ENCODE results near the gene C1QTNF1. TPM values are rescaled to one million over a fixed set of nuclear protein-coding genes. Genes with fewer than 3 reads are reported as not detected.

C1QTNF1 gene
- total RNA-seq, 3 donors from 2014 or later, result 16.9 to 33.3 (median 22.1) TPM

GRCh38 chr17:79024901-79025737, 1.1 kb downstream of the C1QTNF1 start:
- H3K4me3 ChIP-seq, result no peak overlapping the region
- H3K9me3 ChIP-seq, result no peaks in the 10 kb centered on the region
- peaks cover 50% of the 10 kb centered on the region for H3K4me1 ChIP-seq (ENCODE audit: low read depth)
- intact Hi-C loops (cut with DNase I, micrococcal nuclease), result no loop called here
- DNase-seq (peak in 2 of 3 donors; percentile 63 to 67), ATAC-seq (peak; percentile 46)
- no peaks in the 10 kb centered on the region for H3K36me3 ChIP-seq (ENCODE audit: low read depth)
- TF ChIP-seq, protein P1, sequence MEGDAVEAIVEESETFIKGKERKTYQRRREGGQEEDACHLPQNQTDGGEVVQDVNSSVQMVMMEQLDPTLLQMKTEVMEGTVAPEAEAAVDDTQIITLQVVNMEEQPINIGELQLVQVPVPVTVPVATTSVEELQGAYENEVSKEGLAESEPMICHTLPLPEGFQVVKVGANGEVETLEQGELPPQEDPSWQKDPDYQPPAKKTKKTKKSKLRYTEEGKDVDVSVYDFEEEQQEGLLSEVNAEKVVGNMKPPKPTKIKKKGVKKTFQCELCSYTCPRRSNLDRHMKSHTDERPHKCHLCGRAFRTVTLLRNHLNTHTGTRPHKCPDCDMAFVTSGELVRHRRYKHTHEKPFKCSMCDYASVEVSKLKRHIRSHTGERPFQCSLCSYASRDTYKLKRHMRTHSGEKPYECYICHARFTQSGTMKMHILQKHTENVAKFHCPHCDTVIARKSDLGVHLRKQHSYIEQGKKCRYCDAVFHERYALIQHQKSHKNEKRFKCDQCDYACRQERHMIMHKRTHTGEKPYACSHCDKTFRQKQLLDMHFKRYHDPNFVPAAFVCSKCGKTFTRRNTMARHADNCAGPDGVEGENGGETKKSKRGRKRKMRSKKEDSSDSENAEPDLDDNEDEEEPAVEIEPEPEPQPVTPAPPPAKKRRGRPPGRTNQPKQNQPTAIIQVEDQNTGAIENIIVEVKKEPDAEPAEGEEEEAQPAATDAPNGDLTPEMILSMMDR (IDR thresholded peaks at IDR 0.05), result no peak

- peak in 1 of 3 donors; percentile 74 for DNase-seq
- Histone ChIP-seq H3K36me3 (ENCODE audit: low read depth) (no peaks in the 10 kb centered on the region), H3K9me3 (no peaks in the 10 kb centered on the region), H3K4me3 (no peak overlapping the region), H3K4me1 (ENCODE audit: low read depth) (peaks cover 41% of the 10 kb centered on the region)
- intact Hi-C loops (cut with DNase I, micrococcal nuclease), result no loop called here
- peak; percentile 73 for ATAC-seq
- TF ChIP-seq, protein P1 (IDR thresholded peaks at IDR 0.05), result no peak
Observed at GRCh38 chr17:79026376-79027273, 2.7 kb downstream of the C1QTNF1 start.

DNA sequence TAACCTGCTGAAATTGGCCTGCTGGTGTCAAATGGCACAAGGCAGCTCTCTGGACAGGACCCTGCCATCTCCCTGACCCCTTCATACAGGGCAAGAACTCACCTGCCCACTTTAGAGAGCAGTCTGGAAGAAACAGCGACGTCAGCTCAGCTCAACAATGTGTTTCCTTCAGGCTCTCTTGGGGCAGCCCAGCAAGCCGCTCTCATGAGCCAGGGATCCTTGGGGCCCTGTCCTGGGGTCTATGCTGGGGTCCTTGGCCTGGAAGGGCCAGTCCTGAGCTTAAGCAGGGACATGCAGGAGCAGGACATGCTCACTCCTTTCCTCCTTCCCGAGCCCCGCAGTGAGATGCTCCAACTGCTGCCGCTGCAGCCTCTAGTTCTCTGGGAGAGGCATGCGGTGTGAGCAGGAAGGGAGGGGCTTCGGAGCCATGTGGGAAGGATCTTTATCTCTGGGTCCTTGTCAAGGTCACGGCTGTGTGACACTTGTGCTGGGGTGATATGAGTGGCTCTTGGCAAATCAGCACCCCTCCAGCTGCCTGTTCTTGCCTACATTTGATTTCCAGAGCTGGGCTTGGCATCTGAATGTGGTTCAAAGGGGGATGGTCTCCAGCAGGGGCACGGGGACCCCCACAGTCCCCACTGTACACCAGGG, 3.4 kb downstream of the C1QTNF1 start:
- intact Hi-C loops (cut with DNase I, micrococcal nuclease), result no loop called here
- DNase-seq (peak in 1 of 3 donors; percentile 61), ATAC-seq (peak; percentile 2)
- H3K4me1 ChIP-seq (ENCODE audit: low read depth), result peaks cover 41% of the 10 kb centered on the region
- H3K9me3 ChIP-seq, result no peaks in the 10 kb centered on the region
- H3K36me3 ChIP-seq (ENCODE audit: low read depth), result no peaks in the 10 kb centered on the region
- H3K4me3 ChIP-seq, result no peak overlapping the region
- TF ChIP-seq, protein P1 (IDR thresholded peaks at IDR 0.05), result no peak

GRCh38 chr17:79027925-79028491, 4.0 kb downstream of the C1QTNF1 start:
- ATAC-seq, result peak; percentile 2
- TF ChIP-seq, protein P1 (IDR thresholded peaks at IDR 0.05), result no peak
- H3K4me3 ChIP-seq, result no peak overlapping the region
- intact Hi-C loops (cut with DNase I, micrococcal nuclease), result no loop called here
- no peaks in the 10 kb centered on the region for H3K9me3 ChIP-seq
- H3K4me1 ChIP-seq (ENCODE audit: low read depth), result peaks cover 41% of the 10 kb centered on the region
- no peaks in the 10 kb centered on the region for H3K36me3 ChIP-seq (ENCODE audit: low read depth)
- no peak for DNase-seq

Measured in mucosa of descending colon (tissue), 3 donors.